H7 (cell line): ENCODE results near the gene FBN2. TPM values are rescaled to one million over a fixed set of nuclear protein-coding genes. Genes with fewer than 3 reads are reported as not detected.

Experiments
- DNase-seq: peaks from one replicate; pipeline ENCODE4 v3.0.0; 2012
- H3K27me3 ChIP-seq: 2 replicates; pipeline ENCODE4 v1.6.0; 2011; ENCODE audit warnings: mild to moderate bottlenecking, low read length; ENCODE audit not compliant: control insufficient read depth, insufficient read depth
- H3K36me3 ChIP-seq: replicated peaks from 2 replicates; pipeline ENCODE4 v1.5.1; 2011; ENCODE audit warnings: low read length; ENCODE audit not compliant: control insufficient read depth, insufficient read depth
- H3K4me3 ChIP-seq: 2 replicates; pipeline ENCODE4 v1.5.1; 2011; ENCODE audit warnings: low read depth, mild to moderate bottlenecking, control low read depth, low read length, moderate library complexity; ENCODE audit not compliant: insufficient read depth
- total RNA-seq: library from RNA; depleted of rRNA; stranded (reverse); fragments of >200 nt; shearing (Covaris generic); gene quantifications from 2 replicates; pipeline ENCODE4 v1.2.3, GENCODE V29; 2014

Gene FBN2
- total RNA-seq, 1 experiment from 2014 or later: 22.6 TPM

- no peaks in the 10 kb centered on the region for H3K36me3 ChIP-seq
- no peak for DNase-seq
- H3K4me3 ChIP-seq: no peak overlapping the region
- no peaks in the 10 kb centered on the region for H3K27me3 ChIP-seq
Measured at GRCh38 chr5:128287740-128288139, 250.3 kb downstream of the FBN2 start.

DNA sequence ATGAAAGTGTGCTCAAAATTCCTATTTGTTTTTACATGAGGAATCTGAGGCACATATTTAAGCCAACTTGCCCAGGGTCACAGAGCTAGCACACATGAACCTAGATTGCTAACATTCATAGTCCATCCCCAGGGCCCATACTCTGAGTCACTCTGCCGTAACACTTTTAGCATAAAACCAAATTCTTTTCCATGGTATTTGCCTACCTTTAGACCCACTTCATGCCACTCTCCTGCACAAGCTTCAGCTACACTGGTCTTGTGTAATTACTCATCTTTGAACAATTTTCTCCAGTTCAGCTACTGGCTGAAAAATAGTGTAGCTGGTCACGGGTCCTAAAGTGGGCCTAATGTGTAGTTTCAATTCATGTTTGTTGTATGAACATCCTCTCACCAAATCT, 253.8 kb downstream of the FBN2 start:
- Histone ChIP-seq H3K27me3 (no peaks in the 10 kb centered on the region), H3K4me3 (no peak overlapping the region), H3K36me3 (no peaks in the 10 kb centered on the region)
- DNase-seq: no peak

DNA sequence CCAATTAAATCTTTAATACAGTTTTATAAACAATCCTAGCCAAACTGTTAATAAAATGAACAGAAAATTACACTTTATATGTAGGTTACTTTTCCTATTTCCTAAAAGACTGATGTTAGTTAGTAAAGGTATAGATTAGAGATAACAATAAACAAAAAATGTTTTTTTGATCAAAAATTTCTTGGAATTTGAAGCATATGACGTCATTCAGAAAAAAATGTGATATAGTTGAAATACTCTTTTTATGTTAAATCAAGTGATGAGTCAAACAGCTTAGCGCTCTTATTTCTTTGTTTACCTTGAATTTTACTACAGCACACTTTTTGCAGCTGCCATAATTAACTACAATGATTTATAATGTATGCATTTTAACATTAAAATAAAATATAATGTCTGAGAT, 258.7 kb downstream of the FBN2 start:
- DNase-seq: no peak
- H3K36me3 ChIP-seq: no peaks in the 10 kb centered on the region
- H3K27me3 ChIP-seq: no peaks in the 10 kb centered on the region
- no peak overlapping the region for H3K4me3 ChIP-seq

- DNase-seq: no peak
- no peak overlapping the region for H3K4me3 ChIP-seq
- H3K36me3 ChIP-seq: no peaks in the 10 kb centered on the region
- H3K27me3 ChIP-seq: no peaks in the 10 kb centered on the region
Measured at GRCh38 chr5:128276537-128277216, 261.4 kb downstream of the FBN2 start.

GRCh38 chr5:128274441-128274840, 263.6 kb downstream of the FBN2 start:
- DNase-seq: no peak
- no peaks in the 10 kb centered on the region for H3K27me3 ChIP-seq
- H3K36me3 ChIP-seq: no peaks in the 10 kb centered on the region
- no peak overlapping the region for H3K4me3 ChIP-seq

GRCh38 chr5:128273736-128274135, 264.3 kb downstream of the FBN2 start:
- Histone ChIP-seq H3K4me3 (no peak overlapping the region), H3K36me3 (no peaks in the 10 kb centered on the region), H3K27me3 (no peaks in the 10 kb centered on the region)
- no peak for DNase-seq

DNA sequence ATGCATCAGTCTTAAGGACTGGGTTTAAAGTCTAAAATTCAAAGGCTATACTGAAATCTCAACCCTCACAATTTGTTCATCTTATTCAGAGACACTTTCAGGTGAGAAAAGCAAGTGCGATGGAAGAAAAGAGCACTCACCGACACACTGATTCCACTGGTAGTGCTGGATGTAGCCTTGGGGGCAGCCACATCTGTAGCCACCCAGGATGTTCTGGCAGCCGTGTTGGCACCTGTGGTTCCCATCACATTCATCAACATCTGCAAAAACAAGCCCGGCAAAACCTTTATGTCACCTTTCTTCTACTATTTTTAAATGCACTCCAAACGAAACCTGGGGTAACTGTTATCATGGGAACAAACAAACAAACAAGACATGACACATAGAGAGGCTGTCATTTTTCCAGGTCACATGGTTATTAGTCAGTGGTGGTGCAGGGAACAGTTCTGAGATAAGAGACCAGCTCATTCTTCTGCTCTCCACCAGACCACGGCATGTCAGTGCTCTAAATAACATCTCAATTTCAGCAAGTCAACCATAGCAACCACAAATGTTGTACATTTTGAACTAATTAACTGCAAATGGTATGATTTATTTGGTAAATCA, 266.1 kb downstream of the FBN2 start:
- H3K27me3 ChIP-seq: no peaks in the 10 kb centered on the region
- H3K4me3 ChIP-seq: no peak overlapping the region
- no peak for DNase-seq
- H3K36me3 ChIP-seq: no peaks in the 10 kb centered on the region

DNA sequence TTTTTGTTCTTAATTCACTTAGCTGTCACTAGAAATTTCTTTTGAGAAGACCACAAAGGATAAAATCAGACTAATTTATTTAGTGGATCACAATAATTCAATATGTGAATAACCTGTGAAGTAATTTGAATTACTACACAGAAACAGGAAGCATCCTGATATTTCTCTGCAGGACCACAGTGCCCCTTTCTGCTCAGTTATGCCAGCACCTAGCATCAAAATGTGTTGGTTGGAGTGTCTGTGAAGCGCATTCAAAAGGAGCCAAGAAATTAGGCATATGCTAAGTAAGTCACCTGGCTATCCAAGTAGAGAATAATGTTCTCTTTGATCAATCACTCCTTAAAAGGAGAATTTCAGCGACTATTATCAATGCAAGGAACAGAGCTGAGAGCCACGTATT, 267.0 kb downstream of the FBN2 start:
- Histone ChIP-seq H3K4me3 (no peak overlapping the region), H3K27me3 (no peaks in the 10 kb centered on the region), H3K36me3 (no peaks in the 10 kb centered on the region)
- DNase-seq: no peak

DNA sequence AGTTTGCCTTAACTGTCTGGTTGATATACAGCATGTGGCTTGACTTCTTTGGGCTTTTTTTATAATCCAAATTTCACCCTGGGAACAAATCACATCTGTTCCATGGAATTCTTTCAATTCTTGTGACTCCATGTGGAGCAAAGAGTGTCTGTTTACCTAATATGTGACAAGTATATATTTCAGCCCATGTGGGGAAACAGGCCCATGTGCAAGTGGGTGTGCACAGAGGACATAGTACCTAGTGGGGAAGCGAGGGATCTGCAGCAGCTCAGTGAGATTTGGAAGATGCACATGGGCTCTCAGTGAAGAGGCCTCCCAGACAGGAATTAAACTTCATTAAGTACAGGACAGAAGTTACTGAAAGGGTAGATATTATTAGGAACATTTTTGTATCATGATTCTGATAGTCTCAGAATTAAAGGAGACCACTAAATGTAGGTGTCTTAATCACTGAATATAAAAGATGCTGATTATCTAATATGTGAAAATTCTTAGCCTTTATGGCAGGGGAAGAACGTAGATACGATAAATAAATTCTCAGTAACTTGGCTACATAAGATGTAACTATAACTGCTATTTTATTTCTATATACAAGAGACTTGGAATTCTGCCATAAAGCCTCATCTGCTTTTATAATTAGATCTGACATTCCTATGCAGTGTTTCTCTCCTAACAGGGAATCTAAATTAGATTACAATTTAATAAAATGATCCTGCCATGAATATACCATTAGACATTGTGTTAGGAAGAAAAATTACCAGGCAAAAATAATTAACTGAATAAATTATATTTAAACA, 273.3 kb downstream of the FBN2 start:
- no peak for DNase-seq
- Histone ChIP-seq H3K4me3 (no peak overlapping the region), H3K27me3 (no peaks in the 10 kb centered on the region), H3K36me3 (no peaks in the 10 kb centered on the region)

DNA sequence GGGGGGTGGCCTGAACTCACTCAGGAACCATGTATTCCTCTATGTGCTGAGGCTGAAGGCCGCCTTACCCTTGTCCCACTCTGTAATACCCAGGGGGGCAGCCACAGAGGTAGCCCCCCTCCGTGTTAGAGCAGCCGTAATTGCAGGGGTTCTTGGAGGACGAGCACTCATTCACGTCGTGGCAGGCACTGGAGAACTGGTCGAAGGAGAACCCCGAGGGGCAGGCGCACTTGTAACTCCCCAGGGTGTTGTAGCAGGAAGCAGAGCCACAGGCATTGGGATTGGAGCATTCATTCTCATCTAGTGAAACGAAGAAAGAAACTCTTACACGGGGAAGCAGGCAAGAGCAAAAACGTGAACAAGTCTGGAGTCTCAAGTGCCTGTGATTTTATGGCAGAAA, 274.7 kb downstream of the FBN2 start:
- DNase-seq: no peak
- Histone ChIP-seq H3K36me3 (no peaks in the 10 kb centered on the region), H3K27me3 (no peaks in the 10 kb centered on the region), H3K4me3 (no peak overlapping the region)

DNA sequence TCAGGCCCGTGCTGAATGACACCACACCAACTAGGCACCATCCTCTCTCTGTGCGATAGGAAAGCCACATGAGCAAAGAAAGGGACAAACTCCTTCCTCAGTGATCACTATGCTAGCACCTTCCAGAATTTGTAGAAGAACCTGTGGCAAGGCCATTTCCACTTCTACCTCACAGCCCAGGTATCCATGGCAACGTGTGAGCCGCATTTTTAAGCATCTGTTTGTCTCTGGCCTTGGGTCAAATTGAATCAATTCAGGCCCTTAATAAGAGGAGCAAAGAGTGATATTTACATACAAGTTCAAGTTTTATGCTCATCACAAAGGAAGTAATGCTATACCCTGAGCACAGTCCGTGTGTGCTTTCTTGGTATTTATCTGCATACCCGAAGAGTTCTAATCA, 275.1 kb downstream of the FBN2 start:
- no peak overlapping the region for H3K4me3 ChIP-seq
- H3K27me3 ChIP-seq: no peaks in the 10 kb centered on the region
- no peaks in the 10 kb centered on the region for H3K36me3 ChIP-seq
- no peak for DNase-seq

DNA sequence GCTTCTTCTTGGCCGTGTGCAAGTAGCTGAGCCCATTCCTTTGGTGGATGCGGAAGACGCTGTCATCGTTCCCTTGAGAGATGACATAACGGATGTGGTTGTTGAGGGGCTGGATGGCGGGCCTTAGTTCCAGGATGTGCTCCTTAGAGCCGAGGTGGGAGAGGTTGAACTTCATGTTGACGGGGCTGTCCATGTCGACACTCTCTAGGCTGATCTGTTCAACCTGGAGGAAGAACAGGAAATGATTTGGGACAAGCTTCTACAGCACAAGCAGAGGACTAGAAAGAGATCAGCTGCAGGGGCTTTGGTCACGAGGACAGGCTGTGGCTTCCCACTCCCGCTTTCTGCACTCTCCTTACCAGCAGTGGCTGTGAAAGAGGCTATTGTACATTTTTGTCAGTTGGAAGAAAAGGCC, 278.4 kb downstream of the FBN2 start:
- Histone ChIP-seq H3K4me3 (no peak overlapping the region), H3K36me3 (no peaks in the 10 kb centered on the region), H3K27me3 (no peaks in the 10 kb centered on the region)
- DNase-seq: no peak

DNA sequence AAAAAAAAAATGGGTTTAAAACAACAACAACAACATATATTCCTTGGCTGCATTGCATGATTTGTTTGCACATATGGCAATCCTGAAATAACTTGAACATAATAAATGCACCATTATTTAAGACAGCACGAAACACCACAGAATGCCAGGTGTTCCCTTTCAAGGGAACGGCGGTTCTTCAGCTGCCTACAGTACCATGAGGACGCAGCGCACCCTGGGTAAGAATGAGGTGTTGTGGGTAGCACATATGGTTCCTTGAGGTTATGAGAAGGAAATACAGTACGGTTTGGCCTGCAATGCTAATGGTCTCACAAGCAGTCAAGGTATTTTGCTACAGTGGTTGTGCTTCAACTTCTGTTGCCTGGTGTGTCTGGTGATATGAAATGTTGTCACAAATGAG, 279.7 kb downstream of the FBN2 start:
- no peak for DNase-seq
- no peaks in the 10 kb centered on the region for H3K36me3 ChIP-seq

GRCh38 chr5:128257076-128257475, 281.0 kb downstream of the FBN2 start:
- Histone ChIP-seq H3K4me3 (no peak overlapping the region), H3K27me3 (no peaks in the 10 kb centered on the region), H3K36me3 (no peaks in the 10 kb centered on the region)
- DNase-seq: no peak

More for the DNA sequence above, 279.7 kb downstream of the FBN2 start:
- no peaks in the 10 kb centered on the region for H3K27me3 ChIP-seq
- no peak overlapping the region for H3K4me3 ChIP-seq

- no peak for DNase-seq
- H3K27me3 ChIP-seq: no peaks in the 10 kb centered on the region
- H3K4me3 ChIP-seq: no peak overlapping the region
- H3K36me3 ChIP-seq: no peaks in the 10 kb centered on the region
Measured at GRCh38 chr5:128254789-128255188, 283.3 kb downstream of the FBN2 start.
